Measurements from ENCODE around the gene PDIA6.
"Not testable (repeated sequence)": the region's sequence is repeated elsewhere in the genome, so short reads cannot be mapped to it uniquely, and the experiment has no call there.

The PDIA6 gene

DNA sequence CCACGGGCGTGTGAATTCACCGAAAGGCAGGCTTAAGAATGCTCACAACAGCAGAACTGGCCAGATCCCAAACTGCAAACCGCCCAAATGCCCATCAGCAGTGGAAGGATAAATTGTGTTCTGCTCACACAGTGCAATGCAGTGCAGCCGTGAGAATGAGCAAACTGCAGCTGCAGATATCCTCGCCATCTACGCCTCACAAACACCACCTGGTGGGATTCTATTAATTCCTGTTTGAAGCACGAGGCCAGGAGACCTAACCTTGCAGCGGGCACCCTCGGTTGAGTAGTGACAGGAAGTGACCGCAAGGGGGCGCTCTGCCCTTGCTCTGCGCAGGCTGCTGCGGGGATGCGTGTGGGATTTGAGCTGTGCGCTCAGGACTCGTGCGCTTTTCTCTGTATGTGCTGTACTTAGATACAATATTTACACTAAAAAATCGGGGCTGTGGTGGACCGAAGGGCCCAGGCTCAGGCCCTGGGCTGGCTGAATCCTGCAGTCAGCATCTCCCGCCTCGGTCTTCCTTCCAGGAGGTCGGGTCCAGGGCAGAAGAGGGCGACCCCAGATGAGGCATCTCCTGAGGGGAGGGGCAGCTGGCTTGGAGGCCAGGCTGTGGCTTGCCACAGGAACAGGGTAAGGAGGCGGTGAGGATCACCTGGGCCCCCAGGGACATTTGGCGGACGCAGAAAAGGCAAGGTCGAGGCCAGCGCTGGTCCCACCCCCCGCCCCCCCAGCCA lies 19.8 kb upstream of the PDIA6 start:
- DNase-seq = peak; percentile 59

DNA sequence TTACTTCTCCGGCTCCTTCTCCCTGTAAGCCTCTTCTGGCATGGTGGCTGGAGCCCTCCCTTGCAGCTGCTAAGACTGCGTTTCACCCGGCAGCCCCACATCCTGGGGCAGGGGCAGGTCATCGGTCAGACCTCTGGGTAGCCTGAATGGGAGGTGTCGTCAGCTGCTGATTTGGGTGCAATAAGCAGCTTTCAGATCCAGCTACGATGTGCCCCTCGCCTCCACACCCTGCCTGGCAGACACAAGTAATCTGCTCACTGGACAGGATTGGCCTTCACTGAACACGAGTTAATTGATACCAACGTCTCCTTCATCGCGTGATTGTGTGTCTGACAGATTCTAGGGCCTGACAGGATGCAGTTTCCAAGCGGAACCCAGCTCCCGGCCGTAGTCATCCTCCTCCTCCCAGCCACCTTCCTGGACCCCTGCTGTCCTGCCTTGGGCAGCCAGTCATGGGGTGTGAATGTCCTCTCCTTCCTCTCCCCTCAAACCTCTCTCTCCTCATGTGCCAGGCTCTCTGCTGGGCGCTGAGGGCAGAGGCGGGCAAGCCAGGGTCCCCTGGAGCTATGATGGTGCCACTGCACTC lies 18.9 kb upstream of the PDIA6 start:
- no peak for DNase-seq

DNA sequence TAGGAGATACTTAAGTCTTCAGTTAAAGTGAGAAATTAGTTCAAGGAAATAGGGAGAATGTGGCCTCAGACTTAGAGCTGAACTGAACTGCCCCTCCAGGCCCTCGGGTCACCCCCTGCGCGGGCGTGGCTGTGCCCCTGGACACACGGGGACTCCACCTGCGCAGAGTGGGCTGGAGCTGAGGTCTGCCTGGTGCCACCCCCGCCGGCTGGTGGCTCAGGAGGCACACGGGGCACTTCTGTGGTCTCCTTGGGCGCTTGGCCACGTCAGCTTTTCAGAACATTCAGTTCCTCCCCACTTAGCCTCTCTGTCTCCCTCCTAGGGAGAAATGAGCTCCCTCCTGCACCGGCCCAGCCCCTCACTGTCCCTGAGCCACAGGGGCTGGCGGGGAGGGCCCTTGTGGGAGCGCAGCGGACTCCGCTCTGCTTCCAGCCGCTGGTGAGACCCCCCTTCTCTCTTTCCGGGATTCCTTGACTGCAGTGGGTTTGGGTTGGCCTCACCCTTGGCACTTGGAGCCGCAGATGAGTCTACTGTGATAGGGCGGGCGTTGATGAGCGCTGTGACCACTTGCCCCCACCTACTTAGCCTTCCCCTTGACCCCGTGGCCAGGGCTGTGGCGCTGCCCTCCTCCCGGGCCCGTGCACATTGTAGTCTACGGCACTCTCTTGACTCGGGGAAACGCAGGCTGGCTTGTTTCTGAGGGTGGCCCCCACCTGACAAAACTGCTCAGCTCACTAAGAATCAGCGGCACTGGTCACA lies 18.2 kb upstream of the PDIA6 start:
- DNase-seq = no peak

DNA sequence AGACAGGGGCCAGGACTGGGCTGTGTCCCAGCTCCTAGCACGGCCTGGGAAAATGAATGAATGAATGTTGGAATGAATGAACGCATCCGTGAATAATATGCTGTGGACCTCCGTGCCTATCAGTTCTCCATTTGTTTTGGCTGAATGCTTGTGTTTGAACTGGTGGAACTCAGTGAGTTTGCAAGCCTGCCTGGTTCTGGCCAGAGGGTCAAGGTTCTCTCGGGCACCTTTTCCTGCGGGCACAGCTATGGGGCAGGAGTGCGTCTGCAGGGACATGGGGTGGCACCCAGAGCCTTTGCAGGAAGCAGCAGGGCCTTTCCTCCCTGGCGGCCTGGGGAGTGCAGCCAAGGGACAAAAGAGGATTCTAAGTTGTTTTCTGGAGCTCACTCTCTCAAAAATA lies 17.6 kb upstream of the PDIA6 start:
- DNase-seq = no peak

DNA sequence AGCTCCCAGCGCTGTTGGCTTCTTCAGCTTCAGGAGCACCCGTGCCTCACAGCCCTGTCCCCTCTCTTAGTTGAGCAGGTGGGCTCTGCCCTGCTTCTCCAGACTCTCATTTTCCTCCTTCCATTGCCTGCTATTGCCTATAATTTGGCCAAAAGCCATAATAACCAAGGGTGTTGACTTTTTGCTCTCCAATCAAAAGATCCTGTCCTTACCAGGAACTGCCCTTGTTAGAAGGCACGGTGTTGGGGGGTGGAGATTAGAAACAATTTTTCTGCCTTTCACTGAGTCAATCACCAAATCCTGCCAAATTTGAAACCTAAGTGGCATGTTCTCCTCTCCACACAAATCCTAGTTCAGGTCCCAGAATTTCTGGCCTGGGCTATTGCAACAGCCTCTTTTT lies 16.7 kb upstream of the PDIA6 start:
- no peak for DNase-seq

DNA sequence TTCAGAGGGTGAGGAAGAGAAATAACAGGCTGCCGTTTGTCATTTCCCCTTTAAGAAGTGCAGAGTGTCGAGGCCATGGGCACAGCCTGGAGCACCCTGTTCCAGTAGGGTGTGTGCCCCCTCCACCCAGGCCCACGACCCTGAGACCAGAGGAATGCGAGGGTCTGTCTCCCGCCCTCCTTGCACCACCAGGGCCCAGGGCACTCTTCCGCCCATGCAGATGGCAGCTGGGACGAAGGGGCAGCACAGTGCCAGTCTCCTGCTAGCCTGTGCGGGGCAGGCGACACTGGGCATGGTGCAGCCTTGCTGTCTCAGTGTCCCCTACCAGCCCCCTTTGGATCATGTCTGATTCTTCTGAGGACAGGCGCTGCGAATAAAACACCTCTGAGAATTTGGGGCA lies 15.8 kb upstream of the PDIA6 start:
- no peak for DNase-seq

DNA sequence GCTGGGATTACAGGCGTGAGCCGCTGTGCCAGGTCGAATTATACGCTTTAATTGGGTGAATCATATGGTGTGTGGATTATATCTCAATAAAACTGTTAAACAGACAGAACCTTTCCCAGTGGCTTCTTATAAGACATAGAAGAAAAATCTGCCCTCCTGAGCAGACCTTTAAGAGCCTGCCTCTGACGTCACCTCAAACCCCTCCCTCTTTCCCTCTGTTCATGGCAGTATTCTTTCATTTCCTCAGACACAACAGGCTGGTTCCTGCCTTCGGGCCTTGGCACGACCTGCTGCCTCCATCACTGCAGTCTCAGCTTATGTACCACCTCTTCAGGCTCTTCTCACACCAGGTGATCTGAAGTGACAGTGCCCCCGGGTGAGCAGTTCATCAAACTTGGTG lies 14.0 kb upstream of the PDIA6 start:
- no peak for DNase-seq

DNA sequence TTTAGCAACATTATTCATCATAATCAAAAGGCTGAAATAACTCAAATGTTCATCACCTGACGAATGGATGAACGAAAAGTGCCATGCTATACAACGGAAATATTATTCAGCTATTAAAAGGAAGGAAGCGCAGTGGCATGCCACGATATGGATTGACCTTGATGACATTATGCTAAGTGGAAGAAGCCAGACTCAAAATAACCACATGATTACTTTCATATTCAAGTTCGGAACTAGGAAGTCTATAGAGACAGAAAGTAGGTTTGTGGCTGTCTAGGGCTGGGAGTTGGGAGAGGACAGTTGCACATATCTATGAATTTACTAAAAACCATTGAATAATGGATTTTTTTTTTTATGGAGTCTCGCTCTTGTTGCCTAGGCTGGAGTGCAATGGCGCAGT lies 13.4 kb upstream of the PDIA6 start:
- DNase-seq = no peak

DNA sequence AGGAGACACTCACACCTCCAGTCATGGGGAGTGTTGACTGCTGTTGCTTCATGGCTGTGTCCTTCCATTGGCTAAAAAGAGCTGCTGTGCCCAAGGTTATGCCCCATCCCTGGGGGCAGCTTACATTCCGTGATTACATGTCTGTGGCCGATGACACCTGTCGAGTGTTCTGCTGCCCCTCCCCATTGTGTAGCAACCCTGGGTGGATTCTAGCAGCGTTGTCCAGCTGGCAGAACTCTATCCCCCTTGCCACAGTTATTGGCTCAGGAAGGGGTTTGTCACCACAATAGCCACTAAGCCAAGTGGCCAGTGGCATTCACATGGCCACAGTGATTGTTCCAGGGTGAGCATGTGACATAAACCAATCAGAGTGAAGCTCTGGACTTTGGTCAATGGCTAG lies 11.6 kb upstream of the PDIA6 start:
- no peak for DNase-seq

DNA sequence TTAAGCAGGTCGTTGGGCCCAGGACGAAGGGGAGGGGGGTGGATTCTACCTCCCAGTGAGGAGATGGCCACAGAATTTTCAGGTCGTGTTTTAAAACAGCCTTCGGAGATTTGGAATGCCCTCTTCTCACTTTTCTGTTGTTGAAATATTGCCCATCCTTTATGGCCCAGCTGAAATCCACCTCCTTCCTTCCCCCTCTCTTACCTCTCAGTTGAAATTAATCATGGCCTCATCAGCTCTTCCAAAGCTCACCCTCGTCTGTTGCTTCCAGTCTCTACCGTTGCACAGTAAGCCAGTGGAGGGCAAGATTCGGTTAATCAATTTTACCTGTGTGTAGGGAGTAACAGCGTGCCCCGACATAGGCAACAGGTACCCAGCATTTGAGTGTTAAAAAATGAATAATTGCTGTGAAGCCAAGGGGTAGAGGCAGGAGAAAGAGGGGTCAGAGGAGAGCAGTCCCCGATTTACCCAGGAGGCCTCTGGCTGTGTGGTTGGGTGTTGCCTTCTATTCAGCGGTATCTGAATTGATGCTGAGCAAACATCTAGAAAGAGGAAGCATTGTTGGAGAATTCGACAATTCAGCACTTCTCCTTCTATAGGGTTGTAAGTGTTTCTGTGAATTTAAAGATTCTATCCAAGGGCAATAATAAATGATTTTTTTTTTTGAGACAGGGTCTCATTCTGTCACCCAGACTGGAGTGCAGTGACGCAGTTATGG lies 8.6 kb upstream of the PDIA6 start:
- no peak for DNase-seq

DNA sequence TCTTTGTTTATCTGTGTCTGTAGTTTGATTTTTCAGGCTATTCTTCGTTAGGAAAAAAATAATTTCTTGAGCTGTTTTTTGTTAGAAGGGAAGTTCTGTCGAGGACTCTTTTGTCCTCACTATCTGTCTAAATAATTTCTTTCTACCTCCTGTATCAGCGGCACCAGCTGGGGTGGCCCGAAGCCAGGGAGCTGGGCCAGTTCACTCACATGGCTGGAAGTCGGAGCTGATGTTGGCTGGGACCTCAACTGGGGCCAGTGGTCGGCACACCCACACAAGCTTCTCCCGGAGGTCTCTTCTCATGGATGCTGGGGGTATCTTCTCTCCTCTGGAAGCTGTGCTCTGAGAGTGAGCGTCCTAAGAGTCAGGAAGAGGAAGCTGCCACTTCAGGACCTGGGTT lies 8.0 kb upstream of the PDIA6 start:
- DNase-seq = no peak

DNA sequence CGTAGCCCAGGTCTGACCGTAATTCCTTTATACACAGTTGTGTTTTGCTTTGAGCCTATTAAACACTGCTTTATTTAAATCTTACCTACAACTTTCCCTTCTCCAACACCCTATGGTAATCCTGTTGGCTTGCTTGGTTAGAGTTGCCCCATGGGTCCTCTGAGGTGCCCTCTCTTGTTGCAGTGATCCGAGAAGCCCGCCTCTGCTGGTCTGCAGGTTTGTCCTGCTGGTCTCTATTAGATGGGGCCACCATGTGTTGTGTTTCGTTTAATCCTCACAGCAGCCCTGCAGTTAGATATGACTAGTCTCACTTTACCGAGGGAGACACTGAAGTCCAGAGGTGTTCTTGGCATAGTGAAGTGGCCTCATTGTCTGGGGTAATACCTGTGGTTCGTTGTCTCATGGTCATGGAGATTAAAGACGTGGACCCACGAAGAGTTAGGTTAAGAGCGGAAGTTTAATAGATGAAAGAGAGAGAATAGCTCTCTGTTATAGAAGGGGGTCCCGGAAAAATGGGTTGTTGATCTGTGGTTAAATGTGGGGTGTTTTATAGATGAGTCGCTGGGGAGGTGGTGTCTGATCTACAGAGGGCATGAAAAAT lies 7.2 kb upstream of the PDIA6 start:
- no peak for DNase-seq

DNA sequence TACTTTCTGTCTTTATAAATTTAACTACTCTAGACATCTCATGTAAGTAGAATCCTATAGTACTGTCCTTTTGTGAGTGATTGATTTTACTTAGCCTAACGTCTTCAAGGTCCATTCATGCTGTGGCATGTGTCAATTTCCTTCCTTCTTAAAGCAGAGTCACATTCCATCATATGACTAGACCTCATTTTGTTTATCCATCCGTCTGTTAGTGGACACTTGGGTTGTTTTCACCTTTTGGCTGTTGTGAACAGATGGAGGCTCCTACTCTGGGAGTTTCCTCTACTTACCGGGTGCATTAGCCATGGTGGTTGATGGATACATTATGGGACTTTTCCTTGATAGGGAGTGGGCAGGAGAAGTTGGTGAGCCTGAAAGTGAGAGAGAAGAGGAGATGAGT lies 6.4 kb upstream of the PDIA6 start:
- no peak for DNase-seq

DNA sequence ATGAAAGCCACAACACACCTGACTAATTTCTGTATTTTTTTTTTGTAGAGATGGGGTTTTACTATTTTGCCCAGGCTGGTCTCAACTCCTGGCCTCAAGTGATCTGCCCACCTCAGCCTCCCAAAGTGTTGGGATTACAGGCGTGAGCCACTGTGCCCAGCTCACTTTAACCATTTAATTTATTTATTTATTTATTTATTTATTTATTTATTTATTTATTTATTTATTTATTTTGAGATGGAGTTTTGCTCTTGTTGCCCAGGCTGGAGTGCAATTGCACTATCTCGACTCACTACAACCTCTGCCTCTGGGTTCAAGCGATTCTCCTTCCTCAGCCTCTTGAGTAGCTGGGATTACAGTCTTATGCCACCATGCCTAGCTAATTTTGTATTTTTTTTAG lies 5.7 kb upstream of the PDIA6 start:
- DNase-seq = not testable (repeated sequence)

DNA sequence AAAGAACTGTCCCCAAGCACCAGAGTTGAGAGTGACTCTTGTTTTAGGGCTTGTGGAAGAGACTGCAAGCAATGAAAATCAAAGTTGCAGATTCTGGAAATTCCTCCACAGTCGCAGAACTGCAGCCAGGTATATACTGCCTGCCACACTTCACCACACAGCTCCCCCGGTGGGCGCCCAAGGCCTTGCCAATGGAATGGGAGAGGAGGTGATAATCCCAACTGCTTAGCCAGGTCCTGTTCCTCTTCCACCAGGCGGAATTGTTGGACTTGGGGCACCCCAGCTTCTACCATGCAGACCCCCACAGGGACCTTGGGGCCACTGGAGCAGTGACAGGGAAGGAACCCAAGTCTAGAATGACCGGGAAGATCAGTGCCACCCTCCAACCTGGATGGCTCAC lies 4.8 kb upstream of the PDIA6 start:
- no peak for DNase-seq

DNA sequence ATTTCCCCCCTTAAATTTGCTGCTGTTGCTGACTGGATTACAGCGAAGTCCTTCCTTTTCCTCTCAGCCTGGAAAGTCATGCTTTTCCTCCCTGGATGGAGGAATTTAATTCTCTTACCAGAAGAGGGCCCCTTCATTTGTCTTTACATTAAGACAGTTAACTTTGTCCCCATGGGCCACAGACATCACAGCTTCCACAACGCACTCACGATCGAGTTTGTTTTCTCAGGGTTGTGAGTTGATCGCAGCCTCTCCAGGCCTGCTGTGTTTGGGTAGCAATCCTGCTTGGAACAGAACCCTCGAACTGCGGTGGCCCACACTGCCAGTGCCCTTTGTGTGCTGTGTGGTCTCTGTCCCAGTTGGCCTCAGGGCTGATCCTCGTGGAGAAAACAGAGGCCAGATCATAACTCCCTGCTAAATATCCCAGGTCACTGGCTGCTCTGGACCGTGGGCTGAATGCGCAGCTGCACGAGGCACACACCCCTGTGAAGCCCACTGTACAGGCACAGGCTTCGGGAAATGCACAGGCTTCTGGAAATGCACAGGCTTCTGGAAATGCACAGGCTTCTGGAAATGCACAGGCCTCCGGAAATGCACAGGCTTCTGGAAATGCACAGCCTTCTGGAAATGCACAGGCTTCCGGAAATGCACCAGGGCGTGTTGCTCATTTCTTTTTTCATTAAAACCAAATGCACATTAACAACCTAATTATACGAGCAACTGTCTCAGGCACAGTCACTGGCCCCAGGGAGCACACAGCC lies 2.2 kb upstream of the PDIA6 start:
- DNase-seq = no peak

DNA sequence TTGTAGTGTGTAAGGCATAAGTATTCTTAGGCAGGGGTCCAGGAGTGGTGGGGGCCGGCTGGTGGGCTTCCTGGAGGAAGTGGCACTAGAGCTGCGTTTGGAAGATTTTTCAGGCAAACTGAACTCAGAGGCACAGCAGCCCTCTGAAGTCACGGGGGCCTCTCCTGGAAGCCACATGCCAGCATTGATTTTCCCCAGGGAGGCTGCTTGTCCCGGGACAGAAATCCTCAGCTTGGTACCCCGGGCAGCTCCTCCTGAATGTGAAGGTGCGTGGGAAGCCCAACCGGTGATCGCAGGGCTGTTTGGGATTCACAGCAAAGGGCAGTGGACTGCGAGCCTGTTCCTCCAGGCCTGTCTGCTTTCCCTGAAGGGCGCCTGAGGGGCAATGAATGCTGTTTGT lies 1.6 kb upstream of the PDIA6 start:
- DNase-seq = no peak

DNA sequence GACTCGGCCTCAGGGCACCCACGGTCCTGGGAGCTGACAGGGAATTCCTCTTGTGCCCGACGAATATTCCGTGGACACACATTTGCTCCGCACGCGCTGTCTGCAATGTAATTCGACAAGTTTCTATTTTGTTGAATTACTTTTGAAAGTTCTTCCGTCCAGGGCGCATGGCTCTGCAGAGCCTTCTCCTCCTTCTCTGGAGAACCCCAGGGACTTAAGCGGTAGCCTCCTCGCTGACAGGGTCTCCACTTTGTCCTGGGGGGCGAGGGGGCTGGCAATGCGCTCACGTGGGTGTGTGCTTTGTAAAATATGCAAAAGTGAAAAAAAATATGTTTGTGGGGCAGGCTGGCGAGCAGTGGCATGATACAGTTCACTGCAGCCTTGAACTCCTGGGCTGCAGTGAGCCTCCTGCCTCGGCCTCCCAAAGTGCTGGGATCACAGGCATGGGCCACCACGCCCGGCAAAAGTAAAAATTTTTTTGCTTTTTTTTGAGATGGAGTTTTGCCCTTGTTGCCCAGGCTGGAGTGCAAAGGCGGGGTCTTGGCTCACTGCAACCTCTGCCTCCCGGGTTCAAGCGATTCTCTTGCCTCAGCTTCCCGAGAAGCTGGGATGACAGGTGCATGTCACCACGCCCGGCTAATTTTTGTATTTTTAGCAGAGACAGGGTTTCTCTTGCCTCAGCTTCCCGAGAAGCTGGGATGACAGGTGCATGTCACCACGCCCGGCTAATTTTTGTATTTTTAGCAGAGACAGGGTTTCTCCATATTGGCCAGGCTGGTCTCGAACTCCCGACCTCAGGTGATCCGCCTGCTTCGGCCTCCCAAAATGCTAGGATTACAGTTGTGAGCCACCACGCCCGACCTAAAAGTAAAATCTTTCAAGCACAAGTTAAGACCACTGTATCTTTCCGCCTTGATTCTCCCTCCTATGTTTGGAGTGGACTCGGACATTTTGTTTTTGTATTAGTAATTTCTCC lies 866 bp upstream of the PDIA6 start:
- DNase-seq = not testable (repeated sequence)

DNA sequence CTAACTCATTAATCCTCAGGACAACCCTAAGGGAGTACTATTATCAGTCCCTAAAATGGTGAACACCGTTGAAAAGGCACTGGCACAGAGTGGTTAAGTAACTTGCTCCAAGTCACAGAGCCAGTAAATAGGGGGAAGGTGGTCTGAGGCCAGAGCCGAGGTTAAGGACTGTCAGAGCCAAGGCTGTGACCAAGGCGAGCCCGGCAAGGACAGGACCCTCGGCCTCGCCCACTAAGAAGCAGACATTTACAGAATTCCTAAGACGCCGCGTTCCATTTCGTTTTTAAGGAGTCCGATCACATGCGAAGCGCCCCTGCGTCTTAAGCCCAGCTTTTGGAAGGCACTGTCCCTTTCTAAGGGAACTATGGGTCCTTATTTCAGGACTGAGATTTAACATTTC lies 1.1 kb downstream of the PDIA6 start:
- DNase-seq = no peak

DNA sequence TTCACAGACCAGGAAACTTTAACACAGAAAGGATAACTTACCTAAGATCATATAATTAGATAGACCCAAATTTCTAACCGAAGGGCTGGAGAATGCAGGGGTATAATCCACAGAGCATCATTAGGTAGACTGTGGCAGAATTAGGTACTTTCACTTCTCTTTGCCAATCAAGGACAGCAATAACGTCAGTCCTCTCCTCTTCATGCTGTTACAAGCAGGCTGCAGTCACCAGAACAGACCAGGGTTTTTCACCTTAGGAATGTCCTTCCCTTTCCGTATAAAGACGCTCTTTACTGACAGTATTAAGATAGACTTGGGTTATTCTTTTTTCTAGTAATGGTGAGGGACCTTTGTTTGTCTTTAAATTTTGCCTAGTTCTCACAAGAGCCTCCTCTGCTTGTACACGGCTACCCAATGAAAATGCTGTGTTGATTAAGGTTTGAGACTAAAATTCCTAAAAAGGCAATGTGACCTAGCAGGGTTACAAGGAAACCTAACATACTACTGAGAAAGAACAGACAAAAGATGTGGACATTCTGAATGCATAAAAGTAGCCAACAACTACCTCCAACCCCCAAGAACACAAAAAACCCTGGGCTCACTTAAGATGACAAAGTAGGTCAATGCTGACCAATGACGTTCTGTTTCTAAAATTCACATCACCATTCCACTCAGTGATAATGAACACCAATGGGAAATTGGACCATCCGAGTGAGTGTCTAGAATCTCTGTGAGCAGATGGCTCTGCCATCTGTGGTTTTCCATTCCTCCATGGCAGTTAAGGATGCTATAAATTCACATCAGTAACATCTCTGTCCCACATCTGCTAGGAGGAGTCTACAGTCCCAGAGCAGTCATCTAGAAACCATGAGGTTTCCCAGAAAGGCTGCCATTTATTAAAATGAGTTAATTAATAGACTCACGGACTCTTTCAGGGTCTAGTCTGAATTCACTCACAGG lies 2.1 kb downstream of the PDIA6 start:
- peak; percentile 87 for DNase-seq

Data from DMS 273 treated with DMSO at 0.1 percent for 48 hours (cell line).